Neural progenitor cell (in vitro differentiated cells): ENCODE results near the gene ZNF569. TPM values are rescaled to one million over a fixed set of nuclear protein-coding genes. Genes with fewer than 3 reads are reported as not detected.

Source experiments
- DNase-seq: peaks from one replicate; pipeline ENCODE4 v3.0.0-alpha.2; 2016; ENCODE audit warnings: low spot score
- H2AFZ ChIP-seq: fragments of 200-600 bp; sonication (generic); replicated peaks from 2 replicates; pipeline ENCODE4 v1.6.1; 2016; ENCODE audit warnings: antibody characterized with exemption
- H3F3A ChIP-seq: fragments of 200-600 bp; sonication (generic); 2 replicates; pipeline ENCODE4 v1.6.1; 2016; ENCODE audit warnings: antibody characterized with exemption, low read depth
- H3K27ac ChIP-seq: fragments of 200-600 bp; sonication (generic); 2 replicates; pipeline ENCODE4 v1.5.1; 2016; ENCODE audit warnings: mild to moderate bottlenecking
- H3K27me3 ChIP-seq: fragments of 200-600 bp; sonication (generic); 2 replicates; pipeline ENCODE4 v1.6.1; 2016; ENCODE audit warnings: mild to moderate bottlenecking, moderate library complexity
- H3K36me3 ChIP-seq: fragments of 200-600 bp; sonication (generic); 2 replicates; pipeline ENCODE4 v1.5.1; 2016
- H3K4me1 ChIP-seq: fragments of 200-600 bp; sonication (generic); 2 replicates; pipeline ENCODE4 v1.6.1; 2016; ENCODE audit warnings: mixed run types
- H3K4me2 ChIP-seq: fragments of 200-600 bp; sonication (generic); 2 replicates; pipeline ENCODE4 v1.6.1; 2016
- H3K4me3 ChIP-seq: fragments of 200-600 bp; sonication (generic); 2 replicates; pipeline ENCODE4 v1.5.1; 2016
- H3K79me2 ChIP-seq: fragments of 200-600 bp; sonication (generic); 2 replicates; pipeline ENCODE4 v1.6.1; 2016; ENCODE audit warnings: low read depth
- H3K9ac ChIP-seq: fragments of 200-600 bp; sonication (generic); 2 replicates; pipeline ENCODE4 v1.6.1; 2016
- H3K9me3 ChIP-seq: fragments of 200-600 bp; sonication (generic); 2 replicates; pipeline ENCODE4 v1.5.1; 2016; ENCODE audit warnings: low read depth
- H4K20me1 ChIP-seq: fragments of 200-600 bp; sonication (generic); 2 replicates; pipeline ENCODE4 v1.6.1; 2016; ENCODE audit warnings: low read depth
- H3K27ac Mint-ChIP-seq: 3 replicates; pipeline ENCODE4 v1.8.0; 2021; ENCODE audit warnings: mixed read lengths
- H3K27me3 Mint-ChIP-seq: 2 replicates; pipeline ENCODE4 v1.8.0; 2022; ENCODE audit warnings: low read depth, mild to moderate bottlenecking, inconsistent platforms, moderate library complexity, mixed read lengths; ENCODE audit not compliant: insufficient read depth
- H3K36me3 Mint-ChIP-seq: 3 replicates; pipeline ENCODE4 v1.8.0; 2021; ENCODE audit warnings: mixed read lengths
- H3K4me1 Mint-ChIP-seq: 3 replicates; pipeline ENCODE4 v1.8.0; 2021; ENCODE audit warnings: mixed read lengths
- H3K4me3 Mint-ChIP-seq: 3 replicates; pipeline ENCODE4 v1.8.0; 2021; ENCODE audit warnings: mild to moderate bottlenecking, moderate library complexity, mixed read lengths
- H3K9me3 Mint-ChIP-seq: 3 replicates; pipeline ENCODE4 v1.8.0; 2020; ENCODE audit warnings: mixed read lengths
- EZH2 ChIP-seq: fragments of 200-600 bp; sonication (generic); IDR thresholded peaks from 2 replicates; pipeline ENCODE4 v1.6.1; 2017; ENCODE audit warnings: antibody characterized with exemption, mild to moderate bottlenecking, moderate library complexity
- EZH2phosphoT487 ChIP-seq: fragments of 200-600 bp; sonication (generic); IDR thresholded peaks from 2 replicates; pipeline ENCODE4 v1.6.1; 2017; ENCODE audit warnings: antibody characterized with exemption
- total RNA-seq: library from RNA; depleted of rRNA; stranded (reverse); fragments of >200 nt; gene quantifications from 2 replicates; pipeline ENCODE4 v1.2.3, GENCODE V29; 2015; ENCODE audit warnings: low replicate concordance
- TF ChIP-seq, protein P1 (sequence below): fragments of 200-600 bp; sonication (generic); IDR thresholded peaks from 2 replicates; pipeline ENCODE4 v1.5.1; 2017; ENCODE audit warnings: antibody characterized with exemption, mild to moderate bottlenecking

The ZNF569 gene
- total RNA-seq, 1 donor from 2014 or later: 31.6 TPM

DNA sequence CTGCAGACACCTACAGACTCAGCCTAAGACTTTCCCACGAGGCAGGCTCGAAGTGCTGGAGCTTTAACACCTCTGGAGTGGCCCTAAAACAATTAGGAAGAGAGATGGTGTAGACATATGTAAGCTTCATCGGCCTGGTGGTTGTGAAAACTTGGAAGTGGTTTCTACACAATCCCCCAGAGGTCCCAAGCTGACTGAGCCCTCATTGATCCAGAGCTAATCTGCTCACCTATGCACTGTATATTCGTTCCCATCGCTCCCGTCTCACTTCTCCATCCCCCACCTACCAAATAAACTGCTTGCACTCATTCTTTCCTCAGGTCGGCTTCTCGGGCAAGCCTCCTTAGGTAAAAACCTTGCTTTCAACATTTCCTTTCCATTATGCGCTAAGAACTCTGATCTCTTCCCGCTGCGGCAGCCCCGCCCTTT, 38.7 kb upstream of the ZNF569 start:
- peak overlapping the region; percentile 82 for H3K4me2 ChIP-seq
- Mint-ChIP-seq H3K4me3 (no peak overlapping the region), H3K9me3 (peaks cover 35% of the 10 kb centered on the region), H3K36me3 (peaks cover 30% of the 10 kb centered on the region), H3K27ac (no peak overlapping the region), H3K4me1 (no peaks in the 10 kb centered on the region), H3K27me3 (no peaks in the 10 kb centered on the region)
- no peaks in the 10 kb centered on the region for H4K20me1 ChIP-seq
- no peaks in the 10 kb centered on the region for H3K36me3 ChIP-seq
- H3K4me1 ChIP-seq: peaks cover 8% of the 10 kb centered on the region
- peak overlapping the region; percentile 99 for H2AFZ ChIP-seq
- H3K79me2 ChIP-seq: peaks cover 14% of the 10 kb centered on the region
- peak overlapping the region; percentile 75 for H3K9ac ChIP-seq
- no peak for TF ChIP-seq EZH2phosphoT487
- no peak for TF ChIP-seq EZH2
- TF ChIP-seq, protein P1, sequence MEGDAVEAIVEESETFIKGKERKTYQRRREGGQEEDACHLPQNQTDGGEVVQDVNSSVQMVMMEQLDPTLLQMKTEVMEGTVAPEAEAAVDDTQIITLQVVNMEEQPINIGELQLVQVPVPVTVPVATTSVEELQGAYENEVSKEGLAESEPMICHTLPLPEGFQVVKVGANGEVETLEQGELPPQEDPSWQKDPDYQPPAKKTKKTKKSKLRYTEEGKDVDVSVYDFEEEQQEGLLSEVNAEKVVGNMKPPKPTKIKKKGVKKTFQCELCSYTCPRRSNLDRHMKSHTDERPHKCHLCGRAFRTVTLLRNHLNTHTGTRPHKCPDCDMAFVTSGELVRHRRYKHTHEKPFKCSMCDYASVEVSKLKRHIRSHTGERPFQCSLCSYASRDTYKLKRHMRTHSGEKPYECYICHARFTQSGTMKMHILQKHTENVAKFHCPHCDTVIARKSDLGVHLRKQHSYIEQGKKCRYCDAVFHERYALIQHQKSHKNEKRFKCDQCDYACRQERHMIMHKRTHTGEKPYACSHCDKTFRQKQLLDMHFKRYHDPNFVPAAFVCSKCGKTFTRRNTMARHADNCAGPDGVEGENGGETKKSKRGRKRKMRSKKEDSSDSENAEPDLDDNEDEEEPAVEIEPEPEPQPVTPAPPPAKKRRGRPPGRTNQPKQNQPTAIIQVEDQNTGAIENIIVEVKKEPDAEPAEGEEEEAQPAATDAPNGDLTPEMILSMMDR: no peak
- no peaks in the 10 kb centered on the region for H3K9me3 ChIP-seq
- no peaks in the 10 kb centered on the region for H3K27me3 ChIP-seq
- H3K4me3 ChIP-seq: peak overlapping the region; percentile 85
- peak overlapping the region; percentile 92 for H3K27ac ChIP-seq
- H3F3A ChIP-seq: peaks cover 9% of the 10 kb centered on the region
- DNase-seq: no peak

DNA sequence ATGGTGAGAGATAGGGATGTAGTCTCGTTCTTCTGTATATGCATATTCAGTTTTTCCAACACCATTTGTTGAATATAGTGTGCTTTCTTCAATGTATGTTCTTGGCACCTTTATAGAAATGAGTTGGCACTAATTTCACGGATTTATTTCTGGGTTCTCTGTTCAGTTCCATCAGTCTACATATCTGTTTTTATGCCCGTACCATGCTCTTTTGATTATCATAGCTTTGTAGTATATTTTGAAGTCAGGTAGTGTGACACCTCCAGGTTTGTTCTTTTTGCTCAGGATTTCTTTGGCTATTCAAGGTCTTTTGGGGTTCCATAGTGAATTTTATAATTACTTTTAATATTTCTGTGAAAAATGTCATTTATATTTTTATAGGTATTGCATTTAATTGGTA, 25.0 kb upstream of the ZNF569 start:
- no peaks in the 10 kb centered on the region for H4K20me1 ChIP-seq
- DNase-seq: no peak
- no peak overlapping the region for H3K4me2 ChIP-seq
- TF ChIP-seq EZH2phosphoT487 (no peak), EZH2 (no peak)
- TF ChIP-seq, protein P1: no peak
- H3K27ac ChIP-seq: no peak overlapping the region
- peaks cover 5% of the 10 kb centered on the region for H3K36me3 ChIP-seq
- H3K4me1 ChIP-seq: no peaks in the 10 kb centered on the region
- Mint-ChIP-seq H3K9me3 (peaks cover 69% of the 10 kb centered on the region), H3K36me3 (peaks cover 6% of the 10 kb centered on the region), H3K4me1 (no peaks in the 10 kb centered on the region), H3K4me3 (no peak overlapping the region), H3K27me3 (peaks cover 5% of the 10 kb centered on the region), H3K27ac (no peak overlapping the region)
- H2AFZ ChIP-seq: no peak overlapping the region
- no peaks in the 10 kb centered on the region for H3F3A ChIP-seq
- peaks cover 6% of the 10 kb centered on the region for H3K9me3 ChIP-seq
- no peaks in the 10 kb centered on the region for H3K79me2 ChIP-seq
- no peak overlapping the region for H3K9ac ChIP-seq
- no peaks in the 10 kb centered on the region for H3K27me3 ChIP-seq
- no peak overlapping the region for H3K4me3 ChIP-seq

DNA sequence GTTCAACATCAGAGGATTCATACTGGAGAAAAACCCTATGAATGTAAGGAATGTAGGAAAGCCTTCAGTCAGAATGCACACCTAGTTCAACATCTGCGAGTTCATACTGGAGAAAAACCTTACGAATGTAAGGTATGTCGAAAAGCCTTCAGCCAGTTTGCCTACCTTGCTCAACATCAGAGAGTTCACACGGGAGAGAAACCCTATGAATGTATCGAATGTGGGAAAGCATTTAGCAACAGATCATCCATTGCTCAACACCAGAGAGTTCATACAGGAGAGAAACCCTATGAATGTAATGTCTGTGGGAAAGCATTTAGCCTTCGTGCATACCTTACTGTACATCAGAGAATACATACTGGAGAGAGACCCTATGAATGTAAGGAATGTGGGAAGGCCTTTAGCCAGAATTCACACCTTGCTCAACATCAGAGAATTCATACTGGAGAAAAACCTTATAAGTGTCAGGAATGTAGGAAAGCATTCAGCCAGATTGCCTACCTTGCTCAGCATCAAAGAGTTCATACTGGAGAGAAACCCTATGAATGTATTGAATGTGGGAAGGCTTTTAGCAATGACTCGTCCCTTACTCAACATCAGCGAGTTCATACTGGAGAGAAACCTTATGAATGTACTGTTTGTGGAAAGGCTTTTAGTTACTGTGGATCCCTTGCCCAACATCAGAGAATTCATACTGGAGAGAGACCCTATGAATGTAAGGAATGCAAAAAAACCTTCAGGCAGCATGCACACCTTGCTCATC, 17.3 kb upstream of the ZNF569 start:
- DNase-seq: no peak
- Histone ChIP-seq H3K4me1 (no peaks in the 10 kb centered on the region), H3K27me3 (no peaks in the 10 kb centered on the region), H3K27ac (no peak overlapping the region), H3K9ac (no peak overlapping the region), H2AFZ (no peak overlapping the region), H3K4me3 (no peak overlapping the region), H3K79me2 (no peaks in the 10 kb centered on the region), H4K20me1 (no peaks in the 10 kb centered on the region), H3K36me3 (peaks cover 47% of the 10 kb centered on the region), H3K4me2 (no peak overlapping the region), H3K9me3 (peaks cover 55% of the 10 kb centered on the region), H3F3A (no peaks in the 10 kb centered on the region)
- no peaks in the 10 kb centered on the region for H3K4me1 Mint-ChIP-seq
- peaks cover 54% of the 10 kb centered on the region for H3K36me3 Mint-ChIP-seq
- H3K4me3 Mint-ChIP-seq: no peak overlapping the region
- TF ChIP-seq, protein P1: no peak
- no peak for TF ChIP-seq EZH2
- no peak for TF ChIP-seq EZH2phosphoT487
- no peak overlapping the region for H3K27ac Mint-ChIP-seq
- H3K27me3 Mint-ChIP-seq: peaks cover 8% of the 10 kb centered on the region
- peaks cover 77% of the 10 kb centered on the region for H3K9me3 Mint-ChIP-seq
